ENCODE results near the gene TINAGL1. TPM values are rescaled to one million over a fixed set of nuclear protein-coding genes. Genes with fewer than 3 reads are reported as not detected.
A peak's percentile ranks its signal among the peaks of the same experiment; 100 is the strongest.

TINAGL1 gene
- total and polyA plus RNA-seq, 2 experiments from 2014 or later, result 46.2 to 64.4 TPM

DNA sequence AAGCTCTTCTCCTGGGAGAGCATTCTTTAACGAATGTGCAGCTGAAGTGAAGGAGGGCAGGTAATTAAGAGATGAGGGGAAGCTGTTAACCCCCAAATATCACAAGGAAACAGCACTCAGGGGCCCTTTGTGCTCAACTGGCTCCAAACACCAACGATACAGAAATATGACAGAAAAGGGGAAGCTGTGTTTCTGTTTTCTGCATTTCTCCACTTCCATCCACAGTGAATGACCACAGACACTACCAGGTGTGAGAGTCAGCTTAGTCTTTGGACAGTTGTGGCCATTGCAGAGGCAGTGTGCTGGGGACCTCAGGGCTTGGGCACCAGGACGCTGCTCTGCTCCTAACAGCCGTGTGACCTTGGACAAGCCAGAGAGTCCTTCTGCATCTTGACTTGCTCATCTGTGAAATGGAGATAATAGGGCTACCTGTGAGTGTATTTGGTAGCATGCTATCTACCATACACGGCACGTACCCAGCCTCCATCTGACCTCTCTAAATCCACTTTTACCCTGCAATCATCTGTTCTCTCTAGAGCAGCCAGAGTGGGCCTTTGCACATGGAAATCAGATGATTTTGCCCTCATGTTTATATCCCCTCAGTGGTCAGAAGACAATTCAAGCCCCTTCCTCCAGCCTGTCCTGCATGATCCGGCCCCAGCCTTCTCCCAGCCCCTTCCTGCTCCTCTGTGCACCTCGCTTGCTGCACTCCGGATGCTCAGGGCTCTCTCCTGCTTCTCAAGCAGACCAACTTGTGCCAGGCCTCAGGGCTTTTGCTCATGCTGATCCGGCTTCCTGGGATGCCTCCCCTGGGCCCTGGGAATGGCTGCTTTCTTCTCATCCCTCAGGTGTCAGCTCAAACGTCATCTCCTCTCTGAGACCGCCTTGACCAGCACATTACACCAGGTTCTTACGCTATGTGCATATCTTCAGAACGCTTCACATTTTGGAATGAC lies 4.7 kb upstream of the TINAGL1 start:
- TF ChIP-seq, protein P1, sequence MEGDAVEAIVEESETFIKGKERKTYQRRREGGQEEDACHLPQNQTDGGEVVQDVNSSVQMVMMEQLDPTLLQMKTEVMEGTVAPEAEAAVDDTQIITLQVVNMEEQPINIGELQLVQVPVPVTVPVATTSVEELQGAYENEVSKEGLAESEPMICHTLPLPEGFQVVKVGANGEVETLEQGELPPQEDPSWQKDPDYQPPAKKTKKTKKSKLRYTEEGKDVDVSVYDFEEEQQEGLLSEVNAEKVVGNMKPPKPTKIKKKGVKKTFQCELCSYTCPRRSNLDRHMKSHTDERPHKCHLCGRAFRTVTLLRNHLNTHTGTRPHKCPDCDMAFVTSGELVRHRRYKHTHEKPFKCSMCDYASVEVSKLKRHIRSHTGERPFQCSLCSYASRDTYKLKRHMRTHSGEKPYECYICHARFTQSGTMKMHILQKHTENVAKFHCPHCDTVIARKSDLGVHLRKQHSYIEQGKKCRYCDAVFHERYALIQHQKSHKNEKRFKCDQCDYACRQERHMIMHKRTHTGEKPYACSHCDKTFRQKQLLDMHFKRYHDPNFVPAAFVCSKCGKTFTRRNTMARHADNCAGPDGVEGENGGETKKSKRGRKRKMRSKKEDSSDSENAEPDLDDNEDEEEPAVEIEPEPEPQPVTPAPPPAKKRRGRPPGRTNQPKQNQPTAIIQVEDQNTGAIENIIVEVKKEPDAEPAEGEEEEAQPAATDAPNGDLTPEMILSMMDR (IDR thresholded peaks at IDR 0.05; ENCODE audit: poor library complexity), result no peak
- TF ChIP-seq EZH2phosphoT487 (IDR thresholded peaks at IDR 0.05; ENCODE audit: low read depth, severe bottlenecking, unreplicated experiment) (no peak), EZH2 (IDR thresholded peaks at IDR 0.05; ENCODE audit: borderline replicate concordance) (no peak)
- Histone ChIP-seq H2AFZ (no peak overlapping the region), H3K36me3 (replicated peaks; ENCODE audit: insufficient read depth, low read depth) (no peaks in the 10 kb centered on the region), H3K4me1 (ENCODE audit: insufficient read depth) (peaks cover 38% of the 10 kb centered on the region), H3K9me3 (ENCODE audit: low read depth) (no peaks in the 10 kb centered on the region), H3K4me3 (no peak overlapping the region), H3K4me2 (no peak overlapping the region), H3K27ac (no peak overlapping the region), H3K9me2 (replicated peaks; ENCODE audit: insufficient read depth) (no peaks in the 10 kb centered on the region), H3K27me3 (no peaks in the 10 kb centered on the region), H4K20me1 (ENCODE audit: insufficient read depth, poor library complexity, severe bottlenecking) (no peaks in the 10 kb centered on the region), H3K79me2 (peaks cover 2% of the 10 kb centered on the region)
- DNase-seq (ENCODE audit: low spot score), result no peak
- 84% methylated on average over 14 of the region's 14 CpGs for WGBS (ENCODE audit: low lambda C conversion rate, missing lambda C conversion rate)

DNA sequence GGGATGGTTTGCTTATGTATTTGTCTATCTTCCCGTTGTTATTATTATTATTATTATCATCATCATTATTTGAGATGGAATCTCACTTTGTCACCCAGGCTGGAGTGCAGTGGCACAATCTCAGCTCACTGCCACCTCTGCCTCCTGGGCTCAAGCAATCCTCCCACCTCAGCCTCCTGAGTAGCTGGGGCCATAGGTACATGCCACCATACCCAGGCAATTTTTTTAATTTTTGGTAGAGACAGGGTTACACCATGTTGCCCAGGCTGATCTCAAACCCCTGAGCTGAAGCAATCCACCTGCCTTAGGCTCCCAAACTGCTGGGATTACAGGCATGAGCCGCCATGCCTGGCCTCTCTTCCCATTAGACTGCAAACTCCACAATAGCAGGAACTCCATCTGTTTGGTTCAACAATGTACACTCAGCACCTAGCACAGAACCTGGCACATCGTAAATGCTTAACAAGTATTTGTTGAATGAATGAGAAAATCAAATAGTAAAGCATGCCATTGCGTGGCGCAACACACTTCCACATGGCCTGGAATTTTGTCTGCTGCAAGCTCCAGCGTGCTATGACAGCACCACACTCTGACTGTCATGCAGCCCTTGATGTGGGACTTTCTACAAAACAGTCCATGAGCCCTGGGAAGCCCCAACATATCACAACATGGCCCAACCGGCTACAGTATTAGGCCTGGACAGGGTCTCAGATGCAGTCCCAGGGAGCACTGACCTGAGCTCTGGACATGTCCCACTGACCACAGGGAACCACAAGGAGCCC lies 3.8 kb upstream of the TINAGL1 start:
- no peaks in the 10 kb centered on the region for H4K20me1 ChIP-seq (ENCODE audit: insufficient read depth, poor library complexity, severe bottlenecking)
- no peaks in the 10 kb centered on the region for H3K27me3 ChIP-seq
- H3K4me3 ChIP-seq, result no peak overlapping the region
- H3K9me2 ChIP-seq (replicated peaks; ENCODE audit: insufficient read depth), result no peaks in the 10 kb centered on the region
- 78% methylated on average over 6 of the region's 7 CpGs for WGBS (ENCODE audit: low lambda C conversion rate, missing lambda C conversion rate)
- H3K36me3 ChIP-seq (replicated peaks; ENCODE audit: insufficient read depth, low read depth), result no peaks in the 10 kb centered on the region
- peak overlapping the region; percentile 68 for H3K27ac ChIP-seq
- peaks cover 47% of the 10 kb centered on the region for H3K4me1 ChIP-seq (ENCODE audit: insufficient read depth)
- peaks cover 11% of the 10 kb centered on the region for H3K79me2 ChIP-seq
- H2AFZ ChIP-seq, result no peak overlapping the region
- no peak for DNase-seq (ENCODE audit: low spot score)
- no peak for TF ChIP-seq EZH2 (IDR thresholded peaks at IDR 0.05; ENCODE audit: borderline replicate concordance)
- TF ChIP-seq, protein P1 (IDR thresholded peaks at IDR 0.05; ENCODE audit: poor library complexity), result no peak
- TF ChIP-seq EZH2phosphoT487 (IDR thresholded peaks at IDR 0.05; ENCODE audit: low read depth, severe bottlenecking, unreplicated experiment), result no peak
- H3K4me2 ChIP-seq, result no peak overlapping the region
- H3K9me3 ChIP-seq (ENCODE audit: low read depth), result no peaks in the 10 kb centered on the region

DNA sequence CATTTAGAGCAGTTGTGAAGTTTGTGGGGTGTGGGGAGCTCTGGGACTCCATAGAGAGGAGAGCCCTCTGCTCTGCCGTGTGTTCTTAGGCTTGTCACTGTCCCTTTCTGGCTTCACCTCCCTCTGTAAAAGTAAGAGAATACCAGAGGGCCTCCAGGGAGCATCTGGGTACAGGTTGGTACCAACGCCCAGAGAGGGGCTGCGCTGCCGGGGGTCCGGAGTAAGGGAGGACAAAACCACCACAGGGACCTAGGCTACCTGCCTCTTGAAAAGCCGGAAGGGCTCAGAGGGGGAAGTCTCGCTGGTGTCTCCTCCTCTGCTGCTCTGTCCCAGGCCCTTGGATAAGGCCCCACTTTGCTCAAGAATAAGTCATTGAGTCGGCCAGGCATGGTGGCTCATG lies 3.1 kb upstream of the TINAGL1 start:
- H3K4me2 ChIP-seq, result no peak overlapping the region
- DNase-seq (ENCODE audit: low spot score), result no peak
- H3K4me3 ChIP-seq, result no peak overlapping the region
- peaks cover 16% of the 10 kb centered on the region for H3K79me2 ChIP-seq
- no peak for TF ChIP-seq EZH2phosphoT487 (IDR thresholded peaks at IDR 0.05; ENCODE audit: low read depth, severe bottlenecking, unreplicated experiment)
- TF ChIP-seq, protein P1 (IDR thresholded peaks at IDR 0.05; ENCODE audit: poor library complexity), result no peak
- no peak for TF ChIP-seq EZH2 (IDR thresholded peaks at IDR 0.05; ENCODE audit: borderline replicate concordance)
- peak overlapping the region; percentile 68 for H3K27ac ChIP-seq
- no peaks in the 10 kb centered on the region for H3K9me3 ChIP-seq (ENCODE audit: low read depth)
- H4K20me1 ChIP-seq (ENCODE audit: insufficient read depth, poor library complexity, severe bottlenecking), result no peaks in the 10 kb centered on the region
- H3K27me3 ChIP-seq, result no peaks in the 10 kb centered on the region
- no peaks in the 10 kb centered on the region for H3K9me2 ChIP-seq (replicated peaks; ENCODE audit: insufficient read depth)
- H3K36me3 ChIP-seq (replicated peaks; ENCODE audit: insufficient read depth, low read depth), result no peaks in the 10 kb centered on the region
- H2AFZ ChIP-seq, result no peak overlapping the region
- WGBS (ENCODE audit: low lambda C conversion rate, missing lambda C conversion rate), result 99% methylated on average over 8 of the region's 8 CpGs
- peaks cover 52% of the 10 kb centered on the region for H3K4me1 ChIP-seq (ENCODE audit: insufficient read depth)
